PC-3 (cell line): Measurements from ENCODE around the gene NDUFB10. TPM values are rescaled to one million over a fixed set of nuclear protein-coding genes. Genes with fewer than 3 reads are reported as not detected.

ENCODE experiments used
- ATAC-seq: fragments of 200-7000 bp; cut with Tn5 transposase; 2 replicates; pipeline ENCODE4 v1.9.1; 2020; ENCODE audit warnings: mild to moderate bottlenecking, moderate library complexity
- BruUV-seq: library from RNA; stranded (reverse); fragments of 400-500 nt; replicated peaks from 2 replicates; lab custom pipeline; 2021; lab: Mats Ljungman, UMichigan
- CTCF ChIA-PET: fragments of 300-600 bp; sonication (Branson Sonifier 250); formaldehyde crosslinking; loops from one replicate; lab custom pipeline; 2022; ENCODE audit warnings: antibody characterized with exemption; lab: Charles Lee
- POLR2A ChIA-PET: fragments of 300-600 bp; sonication (Branson Sonifier 250); formaldehyde crosslinking; loops from one replicate; lab custom pipeline; 2022; ENCODE audit warnings: antibody characterized with exemption; ENCODE audit not compliant: unreplicated experiment; lab: Charles Lee
- DNase-seq: peaks from one replicate; pipeline ENCODE4 v3.0.0-alpha.2; 2015
- H2AFZ ChIP-seq: fragments of 300-600 bp; sonication (generic); 2 replicates; pipeline ENCODE4 v1.6.0; 2016; ENCODE audit warnings: antibody characterized with exemption, low read length
- H3F3A ChIP-seq: fragments of 300-600 bp; sonication (generic); one replicate; pipeline ENCODE4 v1.6.0; 2017; ENCODE audit warnings: antibody characterized with exemption, low read length, control low read depth, mild to moderate bottlenecking; ENCODE audit not compliant: unreplicated experiment
- H3K27ac ChIP-seq: fragments of 300-600 bp; sonication (generic); 2 replicates; pipeline ENCODE4 v1.5.1; 2016; ENCODE audit warnings: mild to moderate bottlenecking, low read length
- H3K27me3 ChIP-seq: fragments of 300-600 bp; sonication (generic); 2 replicates; pipeline ENCODE4 v1.6.1; 2016; ENCODE audit warnings: low read length, mixed read lengths
- H3K36me3 ChIP-seq: fragments of 300-600 bp; sonication (generic); 2 replicates; pipeline ENCODE4 v1.6.1; 2016; ENCODE audit warnings: low read depth, mixed run types, low read length, mixed read lengths
- H3K4me1 ChIP-seq: fragments of 300-600 bp; sonication (generic); 2 replicates; pipeline ENCODE4 v1.5.1; 2016; ENCODE audit warnings: low read length; ENCODE audit not compliant: insufficient read depth
- H3K4me2 ChIP-seq: fragments of 300-600 bp; sonication (generic); 2 replicates; pipeline ENCODE4 v1.6.0; 2016; ENCODE audit warnings: low read length
- H3K4me3 ChIP-seq: fragments of 300-600 bp; sonication (generic); 2 replicates; pipeline ENCODE4 v1.5.1; 2016; ENCODE audit warnings: mild to moderate bottlenecking, low read length, mixed read lengths
- H3K79me2 ChIP-seq: fragments of 300-600 bp; sonication (generic); 2 replicates; pipeline ENCODE4 v1.6.1; 2017; ENCODE audit warnings: low read length, mixed read lengths
- H3K9ac ChIP-seq: fragments of 300-600 bp; sonication (generic); 2 replicates; pipeline ENCODE4 v1.6.0; 2016; ENCODE audit warnings: mild to moderate bottlenecking, low read length
- H3K9me2 ChIP-seq: fragments of 300-600 bp; sonication (generic); replicated peaks from 2 replicates; pipeline ENCODE4 v1.6.1; 2016; ENCODE audit warnings: mixed run types, low read length, mixed read lengths
- H3K9me3 ChIP-seq: fragments of 300-600 bp; sonication (generic); 2 replicates; pipeline ENCODE4 v1.6.1; 2016; ENCODE audit warnings: low read length, mixed read lengths
- H4K20me1 ChIP-seq: fragments of 300-600 bp; sonication (generic); 2 replicates; pipeline ENCODE4 v1.6.1; 2016; ENCODE audit warnings: low read length, mixed read lengths
- EZH2 ChIP-seq: fragments of 300-600 bp; sonication (generic); IDR thresholded peaks from one replicate; pipeline ENCODE4 v1.6.1; 2017; ENCODE audit warnings: antibody characterized with exemption, mild to moderate bottlenecking, low read length; ENCODE audit not compliant: unreplicated experiment
- EZH2phosphoT487 ChIP-seq: fragments of 300-600 bp; sonication (generic); IDR thresholded peaks from 2 replicates; pipeline ENCODE4 v1.6.1; 2018; ENCODE audit warnings: mild to moderate bottlenecking, antibody characterized with exemption, low read length, borderline replicate concordance
- intact Hi-C: fragments of 100-400 bp; cut with micrococcal nuclease; formaldehyde crosslinking; loops from 2 replicates; pipeline ENCODE4 v1.9.0; 2023
- total RNA-seq: library from RNA; depleted of rRNA; stranded (reverse); fragments of >200 nt; gene quantifications from 2 replicates; pipeline ENCODE4 v1.2.3, GENCODE V29; 2014
- TF ChIP-seq, protein P1 (sequence below): fragments of 300-600 bp; sonication (generic); conservative IDR thresholded peaks from 2 replicates; pipeline ENCODE4 v1.5.1; 2017; ENCODE audit warnings: antibody characterized with exemption, low read depth, mild to moderate bottlenecking, low read length

The NDUFB10 gene
- total RNA-seq, 1 experiment from 2014 or later, result 530 TPM

DNA sequence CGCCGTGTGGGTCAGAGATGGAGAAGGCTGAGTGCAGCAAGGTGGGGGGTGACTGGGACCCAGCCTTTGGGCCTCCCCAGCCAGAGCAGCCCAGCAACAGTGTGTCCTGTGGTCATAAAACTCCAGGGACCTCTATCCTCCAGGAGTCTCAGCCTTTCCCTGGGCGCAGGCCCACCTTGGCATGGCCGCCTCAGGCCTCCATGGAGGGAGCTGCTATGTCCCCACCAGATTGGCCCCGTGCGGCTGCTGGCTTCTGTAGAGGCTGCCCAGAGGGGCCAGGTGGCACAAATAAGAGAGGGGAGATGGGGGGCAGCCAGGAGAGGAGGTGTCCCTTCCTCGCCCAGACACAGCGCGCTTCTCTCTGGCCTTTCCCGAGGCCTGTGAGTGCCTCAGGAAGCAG lies 27.9 kb downstream of the NDUFB10 start:
- intact Hi-C loops, result no loop called here
- no peak for ATAC-seq
- TF ChIP-seq, protein P1, sequence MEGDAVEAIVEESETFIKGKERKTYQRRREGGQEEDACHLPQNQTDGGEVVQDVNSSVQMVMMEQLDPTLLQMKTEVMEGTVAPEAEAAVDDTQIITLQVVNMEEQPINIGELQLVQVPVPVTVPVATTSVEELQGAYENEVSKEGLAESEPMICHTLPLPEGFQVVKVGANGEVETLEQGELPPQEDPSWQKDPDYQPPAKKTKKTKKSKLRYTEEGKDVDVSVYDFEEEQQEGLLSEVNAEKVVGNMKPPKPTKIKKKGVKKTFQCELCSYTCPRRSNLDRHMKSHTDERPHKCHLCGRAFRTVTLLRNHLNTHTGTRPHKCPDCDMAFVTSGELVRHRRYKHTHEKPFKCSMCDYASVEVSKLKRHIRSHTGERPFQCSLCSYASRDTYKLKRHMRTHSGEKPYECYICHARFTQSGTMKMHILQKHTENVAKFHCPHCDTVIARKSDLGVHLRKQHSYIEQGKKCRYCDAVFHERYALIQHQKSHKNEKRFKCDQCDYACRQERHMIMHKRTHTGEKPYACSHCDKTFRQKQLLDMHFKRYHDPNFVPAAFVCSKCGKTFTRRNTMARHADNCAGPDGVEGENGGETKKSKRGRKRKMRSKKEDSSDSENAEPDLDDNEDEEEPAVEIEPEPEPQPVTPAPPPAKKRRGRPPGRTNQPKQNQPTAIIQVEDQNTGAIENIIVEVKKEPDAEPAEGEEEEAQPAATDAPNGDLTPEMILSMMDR, result no peak
- TF ChIP-seq EZH2 (no peak), EZH2phosphoT487 (no peak)
- Histone ChIP-seq H3F3A (peaks cover 3% of the 10 kb centered on the region), H3K4me2 (no peak overlapping the region), H3K79me2 (peaks cover 19% of the 10 kb centered on the region), H2AFZ (no peak overlapping the region), H3K27ac (no peak overlapping the region), H3K9ac (no peak overlapping the region), H3K36me3 (no peaks in the 10 kb centered on the region; the same call in 1 of the 2 replicates), H3K27me3 (no peaks in the 10 kb centered on the region), H3K9me2 (no peaks in the 10 kb centered on the region), H3K4me1 (peaks cover 21% of the 10 kb centered on the region), H3K4me3 (no peak overlapping the region), H3K9me3 (no peaks in the 10 kb centered on the region), H4K20me1 (no peaks in the 10 kb centered on the region)
- CTCF ChIA-PET, result no interaction called here
- no TSS peak for BruUV-seq
- POLR2A ChIA-PET, result no interaction called here
- DNase-seq, result no peak

DNA sequence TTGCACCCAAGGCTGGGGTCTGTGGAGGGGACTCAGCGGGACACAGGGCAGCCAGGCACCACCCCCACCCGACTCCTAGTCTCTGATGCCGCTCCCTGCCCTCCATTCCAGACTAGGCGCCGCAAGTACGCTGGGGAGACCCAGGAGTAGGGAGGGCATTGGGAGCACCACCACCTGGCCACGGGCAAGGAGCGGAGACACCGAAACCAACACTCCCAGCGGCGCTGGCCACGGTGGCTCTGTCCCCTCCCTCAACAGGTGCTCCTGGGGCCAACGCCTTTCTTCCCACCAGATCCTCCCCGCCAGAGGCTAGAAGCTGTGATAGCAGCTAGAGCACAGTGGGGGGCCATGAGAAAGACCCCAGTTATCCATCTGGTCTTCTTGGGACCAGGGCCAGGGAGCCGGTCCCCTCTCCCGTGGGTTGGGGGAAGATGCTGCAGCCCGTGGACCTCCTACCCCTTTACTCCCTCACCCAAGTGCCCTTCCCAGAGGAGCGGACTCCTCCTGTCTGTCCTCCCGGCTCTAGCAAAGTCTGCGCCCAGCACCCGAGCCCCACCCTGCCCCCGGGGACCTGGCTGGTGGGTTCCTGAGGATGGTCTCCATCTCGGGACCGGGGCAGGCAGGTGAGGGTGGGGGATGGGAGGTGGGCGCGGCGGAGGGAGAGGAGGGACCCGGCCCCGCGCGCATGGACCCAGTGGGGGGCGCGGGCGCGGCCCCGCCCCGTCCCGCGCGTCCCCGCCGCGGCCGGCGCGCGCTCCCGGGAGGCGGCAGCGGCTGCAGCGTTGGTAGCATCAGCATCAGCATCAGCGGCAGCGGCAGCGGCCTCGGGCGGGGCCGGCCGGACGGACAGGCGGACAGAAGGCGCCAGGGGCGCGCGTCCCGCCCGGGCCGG lies 30.1 kb downstream of the NDUFB10 start, which contains the start of gene SYNGR3:
Gene SYNGR3 (plus strand): TSS at position 762 of the 892 bp plus-strand sequence. CDS start 133 bp downstream, outside the sequence.
- H3K27me3 ChIP-seq, result no peaks in the 10 kb centered on the region
- TF ChIP-seq, protein P1, result no peak
- TF ChIP-seq EZH2phosphoT487 (no peak), EZH2 (no peak)
- peaks cover 18% of the 10 kb centered on the region for H3K4me1 ChIP-seq
- intact Hi-C loops, result no loop called here
- H3K9me2 ChIP-seq, result no peaks in the 10 kb centered on the region
- DNase-seq, result peak; percentile 39
- ATAC-seq, result peak; percentile 14; the same call in 1 of the 2 replicates
- no peaks in the 10 kb centered on the region for H3F3A ChIP-seq
- peaks cover 16% of the 10 kb centered on the region for H3K79me2 ChIP-seq
- ChIA-PET CTCF (no interaction called here), POLR2A (no interaction called here)
- peak within 1 kb of the TSS; percentile 52 for H3K4me3 ChIP-seq
- no TSS peak for BruUV-seq
- no peak within 1 kb of the TSS for H3K27ac ChIP-seq
- no peaks in the 10 kb centered on the region; the same call in 1 of the 2 replicates for H3K36me3 ChIP-seq
- H3K4me2 ChIP-seq, result peak within 1 kb of the TSS; percentile 65
- H2AFZ ChIP-seq, result peak within 1 kb of the TSS; percentile 20; the same call in 1 of the 2 replicates
- no peak within 1 kb of the TSS for H3K9ac ChIP-seq
- H3K9me3 ChIP-seq, result no peaks in the 10 kb centered on the region
- no peaks in the 10 kb centered on the region for H4K20me1 ChIP-seq

DNA sequence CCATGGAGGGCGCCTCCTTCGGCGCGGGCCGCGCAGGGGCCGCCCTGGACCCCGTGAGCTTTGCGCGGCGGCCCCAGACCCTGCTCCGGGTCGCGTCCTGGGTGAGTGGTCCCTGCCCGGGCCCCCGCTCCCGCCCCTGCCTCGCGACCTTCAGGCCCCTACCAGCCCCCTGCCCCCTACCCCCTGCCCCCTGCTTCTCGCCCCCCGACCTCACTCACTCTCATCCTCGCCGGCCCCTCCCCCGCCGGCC lies 30.7 kb downstream of the NDUFB10 start:
- no peaks in the 10 kb centered on the region for H3K27me3 ChIP-seq
- ChIA-PET CTCF (interaction anchor here (0.6 kb wide), 1 partner anchor 151 kb away, joined by 3 read pairs; no protein-coding TSS in a partner anchor), POLR2A (no interaction called here)
- peak overlapping the region; percentile 65; the same call in 1 of the 2 replicates for H3K4me2 ChIP-seq
- no peaks in the 10 kb centered on the region for H4K20me1 ChIP-seq
- intact Hi-C loops, result no loop called here
- H3F3A ChIP-seq, result no peaks in the 10 kb centered on the region
- no peak overlapping the region for H3K27ac ChIP-seq
- H3K9ac ChIP-seq, result no peak overlapping the region
- no peak for DNase-seq
- ATAC-seq, result no peak
- H3K9me3 ChIP-seq, result no peaks in the 10 kb centered on the region
- H3K4me1 ChIP-seq, result peaks cover 14% of the 10 kb centered on the region
- peak overlapping the region; percentile 52; the same call in 1 of the 2 replicates for H3K4me3 ChIP-seq
- BruUV-seq, result no TSS peak
- no peak overlapping the region for H2AFZ ChIP-seq
- TF ChIP-seq EZH2phosphoT487, result no peak
- no peaks in the 10 kb centered on the region; the same call in 1 of the 2 replicates for H3K36me3 ChIP-seq
- peaks cover 11% of the 10 kb centered on the region for H3K79me2 ChIP-seq
- no peaks in the 10 kb centered on the region for H3K9me2 ChIP-seq
